Stimulated activated naive CD4-positive, alpha-beta T cell (primary cell): ENCODE data around the gene PHF21A.

Source experiments
- DNase-seq, 6 experiments: peaks; one replicate each; lab custom pipeline; 2025; lab: John Stamatoyannopoulos, UW

The PHF21A gene

GRCh38 chr11:46121301-46121723 is at the start of gene PHF21A:
TSS of gene PHF21A (minus strand) at chr11:46121454. CDS start at chr11:46084219, 37,235 bp downstream.
- DNase-seq: peak; percentile 81 to 90 (median 82)

- DNase-seq: no peak
These were observed 49.5 kb upstream of the PHF21A start for GRCh38 chr11:46170797-46171196.

GRCh38 chr11:46162700-46163099 is 41.4 kb upstream of the PHF21A start:
- no peak for DNase-seq

- no peak for DNase-seq
These were observed 39.9 kb upstream of the PHF21A start for GRCh38 chr11:46161201-46161600.

- DNase-seq: no peak
These were observed 38.8 kb upstream of the PHF21A start for GRCh38 chr11:46160100-46160499.

GRCh38 chr11:46159680-46160079 is 38.4 kb upstream of the PHF21A start:
- DNase-seq: no peak

- DNase-seq: no peak
These were observed 28.6 kb upstream of the PHF21A start for GRCh38 chr11:46149826-46150225.

GRCh38 chr11:46149342-46149741 is 28.1 kb upstream of the PHF21A start:
- no peak for DNase-seq

GRCh38 chr11:46144741-46145140 is 23.5 kb upstream of the PHF21A start:
- DNase-seq: no peak

GRCh38 chr11:46143049-46143806 is 22.0 kb upstream of the PHF21A start:
- DNase-seq: no peak

GRCh38 chr11:46142561-46142960 is 21.3 kb upstream of the PHF21A start:
- no peak for DNase-seq

GRCh38 chr11:46141597-46141996 is 20.3 kb upstream of the PHF21A start:
- no peak for DNase-seq

GRCh38 chr11:46134540-46134939 is 13.3 kb upstream of the PHF21A start:
- DNase-seq: no peak

- no peak for DNase-seq
These were observed 12.8 kb upstream of the PHF21A start for GRCh38 chr11:46134061-46134460.

- no peak for DNase-seq
These were observed 11.9 kb upstream of the PHF21A start for GRCh38 chr11:46133119-46133518.

GRCh38 chr11:46130286-46130940 is 9.2 kb upstream of the PHF21A start:
- no peak for DNase-seq

GRCh38 chr11:46129133-46129532 is 7.9 kb upstream of the PHF21A start:
- no peak for DNase-seq

- peak in 5 of 6 experiments; percentile 6 to 63 (median 41) for DNase-seq
These were observed 5.9 kb upstream of the PHF21A start for GRCh38 chr11:46127150-46127638.

GRCh38 chr11:46125284-46125683 is 4.0 kb upstream of the PHF21A start:
- DNase-seq: no peak

GRCh38 chr11:46122945-46123715 is 1.9 kb upstream of the PHF21A start:
- DNase-seq: no peak

- peak; percentile 67 to 89 (median 78) for DNase-seq
These were observed 647 bp upstream of the PHF21A start for GRCh38 chr11:46121724-46122477.
